ENCODE measurements around the gene SERPINE1. TPM values are rescaled to one million over a fixed set of nuclear protein-coding genes. Genes with fewer than 3 reads are reported as not detected.

The SERPINE1 gene
- total RNA-seq, 1 experiment from 2014 or later, result 370 TPM

DNA sequence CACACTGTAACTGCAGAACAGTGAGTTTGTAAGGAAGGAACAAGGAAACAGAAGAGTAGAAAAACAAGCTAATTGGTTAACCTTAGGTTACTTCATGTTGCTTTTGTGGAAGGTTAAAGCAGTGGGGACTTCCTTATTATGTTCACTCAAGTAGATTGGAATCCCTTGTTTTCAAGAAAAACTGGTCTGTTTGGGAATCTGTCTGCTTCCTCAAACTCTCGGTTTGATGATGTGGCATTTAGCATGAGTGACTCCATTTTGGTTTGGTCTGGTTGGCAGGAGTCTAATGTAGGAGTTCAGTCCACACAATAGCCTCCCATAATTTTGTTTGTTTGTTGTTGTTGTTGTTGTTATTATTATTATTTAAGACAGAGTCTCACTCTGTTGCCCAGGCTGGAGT, 45.5 kb upstream of the SERPINE1 start:
- Histone ChIP-seq H3K4me1 (ENCODE audit: control insufficient read depth, insufficient read depth, low read length) (peaks cover 11% of the 10 kb centered on the region; the same call in 1 of the 2 replicates), H3K9me3 (ENCODE audit: control insufficient read depth, insufficient read depth, low read depth, low read length) (no peaks in the 10 kb centered on the region), H3K27me3 (ENCODE audit: control insufficient read depth, insufficient read depth, low read length) (no peaks in the 10 kb centered on the region), H3K36me3 (ENCODE audit: control insufficient read depth, insufficient read depth, low read length) (no peaks in the 10 kb centered on the region), H3K4me3 (ENCODE audit: low read depth in 2 of 2, low read length in 2 of 2) (no peak overlapping the region), H3K27ac (ENCODE audit: low read length) (no peak overlapping the region)
- POLR2A ChIA-PET, result no interaction called here
- intact Hi-C loops (cut with micrococcal nuclease; ENCODE audit: unreplicated experiment) (no loop called here), in situ Hi-C loops (cut with HindIII; ENCODE audit: low pct_unique_long_range_greater_than_20kb, low sequenced_read_pairs) (no loop called here)
- TF ChIP-seq POLR2AphosphoS5 (IDR thresholded peaks at IDR 0.05; ENCODE audit: low read depth, low read length), result no peak
- TF ChIP-seq SIN3A (IDR thresholded peaks at IDR 0.05; ENCODE audit: borderline replicate concordance, insufficient read depth, low read depth, low read length), result no peak
- no peak for TF ChIP-seq TCF7L2 (IDR thresholded peaks at IDR 0.05; ENCODE audit: low read depth, low read length)
- TF ChIP-seq, protein P1, sequence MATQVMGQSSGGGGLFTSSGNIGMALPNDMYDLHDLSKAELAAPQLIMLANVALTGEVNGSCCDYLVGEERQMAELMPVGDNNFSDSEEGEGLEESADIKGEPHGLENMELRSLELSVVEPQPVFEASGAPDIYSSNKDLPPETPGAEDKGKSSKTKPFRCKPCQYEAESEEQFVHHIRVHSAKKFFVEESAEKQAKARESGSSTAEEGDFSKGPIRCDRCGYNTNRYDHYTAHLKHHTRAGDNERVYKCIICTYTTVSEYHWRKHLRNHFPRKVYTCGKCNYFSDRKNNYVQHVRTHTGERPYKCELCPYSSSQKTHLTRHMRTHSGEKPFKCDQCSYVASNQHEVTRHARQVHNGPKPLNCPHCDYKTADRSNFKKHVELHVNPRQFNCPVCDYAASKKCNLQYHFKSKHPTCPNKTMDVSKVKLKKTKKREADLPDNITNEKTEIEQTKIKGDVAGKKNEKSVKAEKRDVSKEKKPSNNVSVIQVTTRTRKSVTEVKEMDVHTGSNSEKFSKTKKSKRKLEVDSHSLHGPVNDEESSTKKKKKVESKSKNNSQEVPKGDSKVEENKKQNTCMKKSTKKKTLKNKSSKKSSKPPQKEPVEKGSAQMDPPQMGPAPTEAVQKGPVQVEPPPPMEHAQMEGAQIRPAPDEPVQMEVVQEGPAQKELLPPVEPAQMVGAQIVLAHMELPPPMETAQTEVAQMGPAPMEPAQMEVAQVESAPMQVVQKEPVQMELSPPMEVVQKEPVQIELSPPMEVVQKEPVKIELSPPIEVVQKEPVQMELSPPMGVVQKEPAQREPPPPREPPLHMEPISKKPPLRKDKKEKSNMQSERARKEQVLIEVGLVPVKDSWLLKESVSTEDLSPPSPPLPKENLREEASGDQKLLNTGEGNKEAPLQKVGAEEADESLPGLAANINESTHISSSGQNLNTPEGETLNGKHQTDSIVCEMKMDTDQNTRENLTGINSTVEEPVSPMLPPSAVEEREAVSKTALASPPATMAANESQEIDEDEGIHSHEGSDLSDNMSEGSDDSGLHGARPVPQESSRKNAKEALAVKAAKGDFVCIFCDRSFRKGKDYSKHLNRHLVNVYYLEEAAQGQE (IDR thresholded peaks at IDR 0.05; ENCODE audit: insufficient read depth in 1 of 2, low read depth in 2 of 2, low read length in 1 of 2), result no peak
- TF ChIP-seq, protein P2, sequence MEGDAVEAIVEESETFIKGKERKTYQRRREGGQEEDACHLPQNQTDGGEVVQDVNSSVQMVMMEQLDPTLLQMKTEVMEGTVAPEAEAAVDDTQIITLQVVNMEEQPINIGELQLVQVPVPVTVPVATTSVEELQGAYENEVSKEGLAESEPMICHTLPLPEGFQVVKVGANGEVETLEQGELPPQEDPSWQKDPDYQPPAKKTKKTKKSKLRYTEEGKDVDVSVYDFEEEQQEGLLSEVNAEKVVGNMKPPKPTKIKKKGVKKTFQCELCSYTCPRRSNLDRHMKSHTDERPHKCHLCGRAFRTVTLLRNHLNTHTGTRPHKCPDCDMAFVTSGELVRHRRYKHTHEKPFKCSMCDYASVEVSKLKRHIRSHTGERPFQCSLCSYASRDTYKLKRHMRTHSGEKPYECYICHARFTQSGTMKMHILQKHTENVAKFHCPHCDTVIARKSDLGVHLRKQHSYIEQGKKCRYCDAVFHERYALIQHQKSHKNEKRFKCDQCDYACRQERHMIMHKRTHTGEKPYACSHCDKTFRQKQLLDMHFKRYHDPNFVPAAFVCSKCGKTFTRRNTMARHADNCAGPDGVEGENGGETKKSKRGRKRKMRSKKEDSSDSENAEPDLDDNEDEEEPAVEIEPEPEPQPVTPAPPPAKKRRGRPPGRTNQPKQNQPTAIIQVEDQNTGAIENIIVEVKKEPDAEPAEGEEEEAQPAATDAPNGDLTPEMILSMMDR (IDR thresholded peaks at IDR 0.05), result no peak
- CTCF ChIA-PET, result no interaction called here
- ATAC-seq (no peak), DNase-seq (ENCODE audit: low read depth, low spot score) (no peak)
- BruUV-seq (replicated peaks), result no TSS peak

DNA sequence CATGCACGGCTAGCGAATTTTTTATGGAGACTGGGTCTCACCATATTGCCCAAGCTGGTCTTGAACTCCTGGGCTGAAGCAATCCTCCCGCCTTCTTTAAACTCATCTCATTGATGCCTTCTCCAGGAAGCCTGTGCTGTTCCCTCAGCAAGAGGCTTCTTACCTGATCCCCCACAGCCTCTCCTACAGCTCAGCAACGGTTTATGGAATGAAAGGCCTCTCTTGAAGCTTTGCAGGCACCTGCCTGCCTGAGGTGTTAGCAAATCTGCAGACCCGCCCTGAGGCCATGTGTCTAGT, 42.1 kb upstream of the SERPINE1 start:
- H3K27me3 ChIP-seq (ENCODE audit: control insufficient read depth, insufficient read depth, low read length), result no peaks in the 10 kb centered on the region
- peak overlapping the region; percentile 97 for H3K27ac ChIP-seq (ENCODE audit: low read length)
- CTCF ChIA-PET, result no interaction called here
- intact Hi-C loops (cut with micrococcal nuclease; ENCODE audit: unreplicated experiment) (no loop called here), in situ Hi-C loops (cut with HindIII; ENCODE audit: low pct_unique_long_range_greater_than_20kb, low sequenced_read_pairs) (no loop called here)
- no peaks in the 10 kb centered on the region for H3K9me3 ChIP-seq (ENCODE audit: control insufficient read depth, insufficient read depth, low read depth, low read length)
- H3K4me1 ChIP-seq (ENCODE audit: control insufficient read depth, insufficient read depth, low read length), result peaks cover 14% of the 10 kb centered on the region
- POLR2A ChIA-PET, result interaction anchor here (0.6 to 0.9 kb wide), 4 partner anchors 46 to 87 kb away, joined by 3 to 11 read pairs (median 7); no protein-coding TSS in a partner anchor
- no peaks in the 10 kb centered on the region for H3K36me3 ChIP-seq (ENCODE audit: control insufficient read depth, insufficient read depth, low read length)
- TF ChIP-seq SIN3A (IDR thresholded peaks at IDR 0.05; ENCODE audit: borderline replicate concordance, insufficient read depth, low read depth, low read length), result no peak
- TF ChIP-seq POLR2AphosphoS5 (IDR thresholded peaks at IDR 0.05; ENCODE audit: low read depth, low read length), result no peak
- TF ChIP-seq, protein P1 (IDR thresholded peaks at IDR 0.05; ENCODE audit: insufficient read depth in 1 of 2, low read depth in 2 of 2, low read length in 1 of 2), result no peak
- no peak for TF ChIP-seq TCF7L2 (IDR thresholded peaks at IDR 0.05; ENCODE audit: low read depth, low read length)
- TF ChIP-seq, protein P2 (IDR thresholded peaks at IDR 0.05), result no peak
- DNase-seq (ENCODE audit: low read depth, low spot score) (no peak), ATAC-seq (no peak)
- H3K4me3 ChIP-seq (ENCODE audit: low read depth in 2 of 2, low read length in 2 of 2), result peak overlapping the region; percentile 65 to 87
- no TSS peak for BruUV-seq (replicated peaks)
